ENCODE results near the gene CABLES1.

Gene CABLES1

GRCh38 chr18:23223641-23224040 is 88.4 kb downstream of the CABLES1 start:
- no peak for DNase-seq (ENCODE audit: low read depth in 2 of 2)

DNA sequence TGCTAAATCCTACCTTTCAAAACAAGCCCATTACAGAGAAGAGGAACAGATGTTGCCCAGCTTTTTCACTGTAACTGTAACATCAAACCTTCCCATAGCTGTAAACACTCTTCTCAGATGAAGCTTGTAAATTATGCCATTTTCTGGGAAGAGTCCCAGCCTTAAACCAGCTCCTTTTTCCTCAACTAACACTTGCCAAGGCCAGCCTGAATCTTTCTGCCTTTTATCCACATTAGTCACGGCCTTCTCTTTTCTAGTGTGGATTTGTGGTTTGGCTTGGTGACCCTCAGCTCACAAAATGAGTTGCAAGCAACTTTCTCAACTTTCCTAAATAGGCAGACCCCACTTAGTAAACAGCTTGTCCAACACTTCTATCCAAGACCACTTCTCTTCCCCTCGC is 90.2 kb downstream of the CABLES1 start:
- no peak for DNase-seq (ENCODE audit: low read depth in 2 of 2)

GRCh38 chr18:23226391-23226790 is 91.1 kb downstream of the CABLES1 start:
- DNase-seq (ENCODE audit: low read depth in 2 of 2) = no peak

GRCh38 chr18:23226930-23227725 is 91.8 kb downstream of the CABLES1 start:
- no peak for DNase-seq (ENCODE audit: low read depth in 2 of 2)

DNA sequence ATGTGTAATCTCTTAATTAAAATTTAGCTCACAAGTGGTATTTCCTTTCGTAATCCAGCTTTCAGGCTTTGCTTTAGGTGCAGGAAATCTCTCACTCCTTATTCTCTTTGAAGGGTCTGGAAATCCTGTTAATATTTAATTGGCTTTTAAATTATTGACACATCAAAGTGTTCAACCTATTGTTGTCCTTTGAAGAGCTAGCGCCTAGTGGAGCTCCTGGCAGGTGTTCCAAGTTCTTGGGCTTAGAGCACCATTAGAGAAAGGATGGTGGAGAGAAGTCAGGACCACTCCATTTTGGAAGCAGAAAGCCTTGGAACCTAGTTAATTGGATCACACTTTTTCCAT is 92.4 kb downstream of the CABLES1 start:
- no peak for DNase-seq (ENCODE audit: low read depth in 2 of 2)

- peak in 1 of 2 donors; percentile 21 for DNase-seq (ENCODE audit: low read depth in 2 of 2)
Observed at GRCh38 chr18:23228102-23229061, 93.1 kb downstream of the CABLES1 start.

- DNase-seq (ENCODE audit: low read depth in 2 of 2) = no peak
Observed at GRCh38 chr18:23229472-23229871, 94.2 kb downstream of the CABLES1 start.

DNA sequence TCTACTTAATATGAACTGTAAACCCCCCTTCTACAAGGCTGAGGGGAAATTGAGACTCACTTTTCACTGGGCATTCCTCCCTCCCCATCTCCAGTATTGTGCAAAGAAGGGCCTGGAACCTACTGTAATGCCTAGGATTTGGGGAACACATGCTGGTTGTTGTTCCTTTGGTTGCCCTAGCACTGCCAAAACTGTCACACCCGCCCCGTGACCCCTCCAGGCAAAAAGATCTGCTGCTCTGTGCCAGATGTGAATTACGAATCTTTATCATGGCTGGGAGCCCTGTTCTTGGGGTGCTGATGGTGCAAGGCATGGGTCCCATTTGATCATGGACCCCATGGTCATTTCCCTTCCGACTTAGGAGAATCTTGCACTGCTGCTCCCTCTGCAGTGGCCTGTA is 95.4 kb downstream of the CABLES1 start:
- no peak for DNase-seq (ENCODE audit: low read depth in 2 of 2)

DNA sequence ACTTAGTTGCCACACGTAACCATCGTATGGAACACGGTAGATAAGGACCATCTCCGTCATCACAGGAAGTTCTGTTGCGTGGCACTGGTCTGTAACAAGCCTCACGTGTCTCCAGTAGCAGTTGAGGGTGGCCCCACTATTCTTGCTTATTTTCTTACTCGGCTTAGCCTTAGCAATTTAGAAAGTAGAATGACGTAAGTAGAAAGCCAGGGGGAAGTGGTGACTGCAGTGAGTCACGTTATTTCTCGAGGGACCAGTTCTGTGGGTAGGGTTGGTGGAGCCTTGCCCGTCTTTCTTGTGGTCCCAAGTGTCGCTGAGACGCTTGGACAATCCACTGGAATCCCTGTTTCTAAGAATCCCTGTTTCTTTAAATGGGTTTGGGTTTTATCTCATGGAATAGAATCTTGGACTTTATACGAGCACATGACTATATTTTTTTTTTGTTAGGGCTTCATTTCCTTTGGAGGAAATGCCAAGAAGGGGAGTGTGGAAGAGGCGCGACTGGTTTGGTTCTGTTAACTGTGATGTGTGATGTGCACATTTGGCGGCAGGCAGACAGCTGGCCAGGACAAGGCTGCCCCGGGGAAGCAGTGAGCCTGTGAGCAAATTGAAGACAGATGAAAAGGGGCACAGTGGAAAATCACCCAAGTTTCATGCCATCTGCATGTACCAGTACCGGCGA is 96.2 kb downstream of the CABLES1 start:
- peak; percentile 64 to 76 for DNase-seq (ENCODE audit: low read depth in 2 of 2)

- DNase-seq (ENCODE audit: low read depth in 2 of 2) = no peak
Observed at GRCh38 chr18:23232331-23232730, 97.0 kb downstream of the CABLES1 start.

DNA sequence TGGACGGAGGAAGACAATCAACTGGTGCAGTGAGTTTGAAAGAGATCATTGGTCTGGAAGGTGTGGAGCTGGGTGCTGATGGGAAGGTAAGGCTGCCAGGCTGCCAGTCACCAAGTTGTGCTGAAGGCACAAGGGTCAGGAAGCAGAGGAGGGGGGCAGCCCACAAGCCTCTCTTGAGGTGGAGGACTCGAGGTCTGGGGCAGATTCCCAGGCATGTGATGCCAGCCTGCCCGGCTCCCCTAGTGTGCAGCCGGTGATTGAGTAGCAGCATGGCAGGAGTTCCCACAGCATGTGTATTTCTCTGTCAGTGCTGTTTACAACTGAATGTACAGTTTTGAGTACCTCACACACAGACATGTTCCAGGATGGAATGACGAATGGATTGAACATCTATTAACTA is 99.3 kb downstream of the CABLES1 start:
- DNase-seq (ENCODE audit: low read depth in 2 of 2) = no peak

- DNase-seq (ENCODE audit: low read depth in 2 of 2) = no peak
Observed at GRCh38 chr18:23235336-23235735, 100.1 kb downstream of the CABLES1 start.

GRCh38 chr18:23235860-23236259 is 100.6 kb downstream of the CABLES1 start:
- no peak for DNase-seq (ENCODE audit: low read depth in 2 of 2)

- no peak for DNase-seq (ENCODE audit: low read depth in 2 of 2)
Observed at GRCh38 chr18:23236876-23237468, 101.7 kb downstream of the CABLES1 start.

GRCh38 chr18:23237524-23238151 is 102.4 kb downstream of the CABLES1 start:
- DNase-seq (ENCODE audit: low read depth in 2 of 2) = peak; percentile 47 to 52

DNA sequence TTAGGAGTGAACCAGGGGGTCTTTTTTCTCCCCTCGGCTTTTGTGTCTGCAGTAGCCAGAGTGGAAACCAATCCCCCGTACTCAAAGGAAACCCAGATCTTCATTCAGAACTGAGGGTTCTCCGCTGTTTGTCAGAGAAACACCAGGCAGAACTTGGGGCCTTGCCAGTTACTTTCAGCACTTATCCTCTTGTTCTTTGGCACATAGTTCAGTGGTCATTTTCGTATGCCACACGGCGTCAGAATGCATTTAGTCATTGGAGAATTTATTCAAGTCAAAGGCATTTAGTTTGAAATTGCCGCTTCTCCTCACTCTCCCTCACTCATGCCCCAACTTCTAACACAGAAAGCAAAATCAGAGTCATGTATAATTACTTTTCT is 102.9 kb downstream of the CABLES1 start:
- DNase-seq (ENCODE audit: low read depth in 2 of 2) = no peak

DNA sequence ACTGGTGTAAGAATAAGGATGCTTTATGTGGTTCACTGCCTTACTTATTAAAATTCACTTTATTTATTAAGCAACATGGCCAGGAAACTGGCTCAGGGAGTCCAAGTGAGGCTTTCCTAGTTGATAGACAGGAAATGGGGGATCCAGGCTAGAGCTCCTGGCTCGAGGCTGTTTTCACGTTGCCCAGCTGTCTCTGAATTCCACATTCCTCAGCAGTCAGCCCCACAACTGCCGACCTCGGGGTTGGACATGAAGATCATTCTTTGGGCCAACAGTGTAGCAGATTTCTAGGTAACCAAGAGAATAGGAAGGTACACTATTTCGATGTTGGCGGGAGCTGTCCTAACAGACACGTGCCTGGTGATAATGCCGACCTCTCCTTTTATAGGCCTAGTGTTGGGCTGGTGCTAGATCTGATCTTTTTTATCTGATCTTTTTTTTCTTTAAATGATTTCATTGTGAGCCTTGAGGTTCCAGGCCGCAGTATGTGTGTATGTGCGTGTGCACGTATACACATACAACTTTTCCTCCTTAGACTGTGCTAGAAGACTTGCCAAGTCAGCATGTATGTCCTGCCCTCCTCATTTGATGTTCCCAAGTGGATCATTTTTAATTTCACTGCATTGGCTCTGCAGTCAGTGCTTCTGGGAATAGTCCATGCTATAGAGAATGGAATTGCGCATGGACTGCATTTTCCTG is 103.5 kb downstream of the CABLES1 start:
- no peak for DNase-seq (ENCODE audit: low read depth in 2 of 2)

- no peak for DNase-seq (ENCODE audit: low read depth in 2 of 2)
Observed at GRCh38 chr18:23239350-23239692, 104.0 kb downstream of the CABLES1 start.

DNA sequence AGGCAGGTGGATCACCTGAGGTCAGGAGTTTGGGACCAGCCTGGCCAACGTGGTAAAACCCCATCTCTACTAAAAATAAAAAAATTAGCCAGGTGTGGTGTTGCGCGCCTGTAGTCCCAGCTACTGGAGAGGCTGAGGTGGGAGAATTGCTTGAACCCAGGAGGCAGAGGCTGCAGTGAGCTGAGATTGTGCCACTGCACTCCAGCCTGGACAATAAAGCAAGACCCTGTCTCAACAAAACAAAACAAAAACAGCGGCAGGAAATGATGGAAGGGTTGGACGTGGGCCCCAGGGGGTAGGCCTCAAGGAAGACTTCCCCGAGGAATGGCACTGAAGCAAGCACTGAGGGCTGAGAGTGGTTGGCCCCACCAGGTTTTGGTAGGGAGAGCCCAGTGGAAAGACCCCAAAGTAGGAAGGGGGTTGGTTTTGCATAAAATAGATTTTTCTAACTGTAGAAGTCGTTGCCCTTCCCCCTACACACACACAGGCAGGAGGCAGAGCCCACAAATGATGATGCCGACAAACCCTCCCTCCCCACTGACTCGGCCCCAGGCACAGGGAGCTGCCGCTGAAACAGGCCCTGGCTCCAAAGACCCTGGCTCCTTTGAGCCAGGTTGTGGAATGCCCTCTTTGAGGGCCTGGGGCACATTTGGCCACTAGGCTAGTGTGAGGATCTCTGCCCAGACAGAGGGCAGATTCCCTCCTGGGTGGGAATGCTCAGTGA is 104.8 kb downstream of the CABLES1 start:
- no peak for DNase-seq (ENCODE audit: low read depth in 2 of 2)

- DNase-seq (ENCODE audit: low read depth in 2 of 2) = no peak
Observed at GRCh38 chr18:23240609-23240930, 105.3 kb downstream of the CABLES1 start.
